HepG2 (cell line): ENCODE measurements around the gene CABLES2. TPM values are rescaled to one million over a fixed set of nuclear protein-coding genes. Genes with fewer than 3 reads are reported as not detected.

ENCODE experiments used
- ARNT2 ChIP-seq: sonication (generic); formaldehyde crosslinking; IDR thresholded peaks from 2 replicates; pipeline ENCODE4 v1.8.0; 2022; ENCODE audit warnings: mild to moderate bottlenecking, low read depth, missing genetic modification reagents, moderate library complexity
- CCDC6 ChIP-seq: sonication (generic); formaldehyde crosslinking; IDR thresholded peaks from 2 replicates; pipeline ENCODE4 v1.8.1; 2022; ENCODE audit warnings: mild to moderate bottlenecking, missing genetic modification reagents, moderate library complexity
- HOMEZ ChIP-seq: IDR thresholded peaks from 2 replicates; pipeline ENCODE4 v1.6.1; 2016; ENCODE audit warnings: low read depth
- MED1 ChIP-seq: sonication (generic); formaldehyde crosslinking; IDR thresholded peaks from 2 replicates; pipeline ENCODE4 v1.4.0; 2020; ENCODE audit warnings: missing genetic modification reagents
- NFIB ChIP-seq: sonication (generic); formaldehyde crosslinking; IDR thresholded peaks from 2 replicates; pipeline ENCODE4 v1.9.0; 2021; ENCODE audit warnings: missing genetic modification reagents, mild to moderate bottlenecking, borderline replicate concordance
- RAD21 ChIP-seq: fragments of 450-650 bp; formaldehyde crosslinking; IDR thresholded peaks from 2 replicates; pipeline ENCODE4 v1.5.0; 2020; ENCODE audit warnings: mild to moderate bottlenecking
- RFX5 ChIP-seq: IDR thresholded peaks from 2 replicates; pipeline ENCODE4 v1.6.1; 2011; ENCODE audit warnings: low read depth, low read length, improper control_type of control experiment
- SMAD3 ChIP-seq: sonication (generic); formaldehyde crosslinking; IDR thresholded peaks from 2 replicates; pipeline ENCODE4 v1.4.0; 2020; ENCODE audit warnings: missing genetic modification reagents
- SOX13 ChIP-seq, 3 experiments: fragments of 450-650 bp in 1 of 3; sonication (generic) in 1 of 3; formaldehyde crosslinking in 1 of 3; IDR thresholded peaks in 2 of 3; conservative IDR thresholded peaks in 1 of 3; 2 replicates each; pipeline versions ENCODE4 v1.5.0 to v1.6.1; 2016 to 2020; ENCODE audit warnings: antibody characterized with exemption in 1 of 3, mild to moderate bottlenecking in 1 of 3, missing compliant biosample characterization in 1 of 3, missing genetic modification reagents in 1 of 3, moderate library complexity in 1 of 3
- TEAD3 ChIP-seq: optimal IDR thresholded peaks from 2 replicates; pipeline ENCODE3; 2016; ENCODE audit warnings: borderline replicate concordance
- TGIF2 ChIP-seq: IDR thresholded peaks from 2 replicates; pipeline ENCODE4 v1.6.1; 2016; ENCODE audit warnings: control low read depth, missing compliant biosample characterization
- TIGD3 ChIP-seq: sonication (generic); formaldehyde crosslinking; IDR thresholded peaks from 2 replicates; pipeline ENCODE4 v1.5.1; 2020; ENCODE audit warnings: mild to moderate bottlenecking, missing genetic modification reagents, borderline replicate concordance
- UBTF ChIP-seq: sonication (generic); formaldehyde crosslinking; IDR thresholded peaks from 2 replicates; pipeline ENCODE4 v1.4.0; 2020; ENCODE audit warnings: mild to moderate bottlenecking, missing genetic modification reagents
- ZBTB38 ChIP-seq: sonication (generic); formaldehyde crosslinking; IDR thresholded peaks from 2 replicates; pipeline ENCODE4 v1.5.1; 2020; ENCODE audit warnings: mild to moderate bottlenecking, missing genetic modification reagents
- ZNF556 ChIP-seq: sonication (generic); formaldehyde crosslinking; IDR thresholded peaks from 2 replicates; pipeline ENCODE4 v1.4.0; 2020; ENCODE audit warnings: mild to moderate bottlenecking, missing genetic modification reagents, borderline replicate concordance
- ZNF557 ChIP-seq: sonication (generic); formaldehyde crosslinking; IDR thresholded peaks from 2 replicates; pipeline ENCODE4 v1.4.0; 2020; ENCODE audit warnings: missing genetic modification reagents
- ZNF781 ChIP-seq: sonication (generic); formaldehyde crosslinking; IDR thresholded peaks from 2 replicates; pipeline ENCODE4 v1.5.1; 2020; ENCODE audit warnings: borderline replicate concordance, mild to moderate bottlenecking, missing genetic modification reagents; ENCODE audit errors: not compliant biosample characterization
- polyA plus RNA-seq, 8 experiments: library from polyadenylated mRNA; depleted of rRNA in 3 of 8; stranded (reverse) in 7 of 8; unstranded in 1 of 8; fragments of >200 nt; fragmentation: Illumina TruSeq in 4 of 8; extraction: Trizol in 4 of 8; gene quantifications; 2 replicates each; pipeline versions ENCODE4 v1.2.1 to v1.2.3, GENCODE V29; 2011 to 2016; ENCODE audit warnings: low read depth in 4 of 8, missing spikeins in 1 of 8, mixed read lengths in 1 of 8; ENCODE audit not compliant: insufficient read depth in 1 of 8
- total RNA-seq, 5 experiments: library from RNA; depleted of rRNA; stranded (reverse); fragments of >200 nt; fragmentation: Illumina TruSeq; extraction: Trizol; gene quantifications; 2 replicates each; pipeline ENCODE4 v1.2.3, GENCODE V29; 2016; ENCODE audit warnings: low read depth in 1 of 5
- TF ChIP-seq, protein P1 (sequence below): sonication (generic); formaldehyde crosslinking; IDR thresholded peaks from 2 replicates; pipeline ENCODE4 v1.5.0; 2020; ENCODE audit warnings: mild to moderate bottlenecking, missing genetic modification reagents
- TF ChIP-seq, protein P2 (sequence below): sonication (generic); formaldehyde crosslinking; IDR thresholded peaks from 2 replicates; pipeline ENCODE4 v1.4.0; 2020; ENCODE audit warnings: missing genetic modification reagents

CABLES2 gene
- total and polyA plus RNA-seq, 2 of the 13 experiments (the other 11 are each of a cell fraction or from before 2014, with no cell fraction given) = 5.2 to 9.7 TPM

DNA sequence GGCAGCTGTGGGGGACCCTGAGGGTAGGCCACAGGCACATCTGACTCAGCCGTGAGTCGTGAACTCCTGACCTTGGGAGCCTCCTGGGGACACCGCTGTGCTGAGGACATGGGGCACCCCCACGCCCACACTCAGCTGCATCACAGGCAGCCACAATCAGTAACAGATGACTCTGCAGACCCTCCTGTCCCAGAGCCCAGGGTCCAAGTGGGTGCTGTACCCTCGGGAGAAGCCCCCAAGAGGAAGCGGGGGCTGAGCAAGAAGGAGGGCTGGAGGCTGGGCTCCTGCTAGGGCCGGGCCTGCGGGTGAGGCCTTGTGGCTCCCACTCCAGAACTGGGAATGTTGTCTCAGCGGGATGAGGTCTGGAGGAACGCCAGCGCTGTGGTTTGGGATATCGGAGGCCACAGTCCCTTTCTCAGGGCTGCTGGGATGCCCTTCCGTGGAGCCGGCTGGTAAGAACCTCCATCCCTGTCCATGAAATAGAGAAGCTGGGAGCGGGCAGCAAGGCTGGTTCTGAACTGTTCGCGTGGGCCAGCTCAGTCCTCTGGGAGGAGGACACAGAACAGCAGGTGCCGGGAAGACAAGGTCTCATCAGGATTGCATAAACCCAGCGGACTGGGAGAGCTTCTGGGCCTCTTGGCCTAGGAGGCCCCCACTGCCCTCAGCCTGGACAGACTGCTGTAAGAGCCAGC is 36.8 kb downstream of the CABLES2 start (continued):
- TF ChIP-seq SOX13 (IDR thresholded peaks at IDR 0.05) (no peak), SOX13 (CRISPR knock-in tag; conservative IDR thresholded peaks at IDR 0.05 in 1 of 2, IDR thresholded peaks at IDR 0.05 in 1 of 2) (no peak), TGIF2 (peak; percentile 53; the same call in 1 of the 2 replicates), ARNT2 (peak; percentile 44; the same call in 1 of the 2 replicates), ZBTB38 (CRISPR knock-in tag) (no peak), RFX5 (no peak), MED1 (CRISPR knock-in tag) (no peak), SMAD3 (CRISPR knock-in tag) (0 out of 2 replicates have a peak, but pooled peaks have one; percentile 2), RAD21 (CRISPR knock-in tag) (no peak), ZNF556 (CRISPR knock-in tag) (no peak; the same call in 1 of the 2 replicates), UBTF (CRISPR knock-in tag) (no peak; the same call in 1 of the 2 replicates), HOMEZ (CRISPR knock-in tag) (no peak), NFIB (CRISPR knock-in tag) (no peak), TEAD3 (CRISPR knock-in tag) (peak; percentile 3), ZNF557 (no peak), CCDC6 (CRISPR knock-in tag) (no peak), TIGD3 (CRISPR knock-in tag) (no peak), ZNF781 (CRISPR knock-in tag) (no peak)
- TF ChIP-seq, protein P1, sequence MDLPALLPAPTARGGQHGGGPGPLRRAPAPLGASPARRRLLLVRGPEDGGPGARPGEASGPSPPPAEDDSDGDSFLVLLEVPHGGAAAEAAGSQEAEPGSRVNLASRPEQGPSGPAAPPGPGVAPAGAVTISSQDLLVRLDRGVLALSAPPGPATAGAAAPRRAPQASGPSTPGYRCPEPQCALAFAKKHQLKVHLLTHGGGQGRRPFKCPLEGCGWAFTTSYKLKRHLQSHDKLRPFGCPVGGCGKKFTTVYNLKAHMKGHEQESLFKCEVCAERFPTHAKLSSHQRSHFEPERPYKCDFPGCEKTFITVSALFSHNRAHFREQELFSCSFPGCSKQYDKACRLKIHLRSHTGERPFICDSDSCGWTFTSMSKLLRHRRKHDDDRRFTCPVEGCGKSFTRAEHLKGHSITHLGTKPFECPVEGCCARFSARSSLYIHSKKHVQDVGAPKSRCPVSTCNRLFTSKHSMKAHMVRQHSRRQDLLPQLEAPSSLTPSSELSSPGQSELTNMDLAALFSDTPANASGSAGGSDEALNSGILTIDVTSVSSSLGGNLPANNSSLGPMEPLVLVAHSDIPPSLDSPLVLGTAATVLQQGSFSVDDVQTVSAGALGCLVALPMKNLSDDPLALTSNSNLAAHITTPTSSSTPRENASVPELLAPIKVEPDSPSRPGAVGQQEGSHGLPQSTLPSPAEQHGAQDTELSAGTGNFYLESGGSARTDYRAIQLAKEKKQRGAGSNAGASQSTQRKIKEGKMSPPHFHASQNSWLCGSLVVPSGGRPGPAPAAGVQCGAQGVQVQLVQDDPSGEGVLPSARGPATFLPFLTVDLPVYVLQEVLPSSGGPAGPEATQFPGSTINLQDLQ = no peak
- TF ChIP-seq, protein P2, sequence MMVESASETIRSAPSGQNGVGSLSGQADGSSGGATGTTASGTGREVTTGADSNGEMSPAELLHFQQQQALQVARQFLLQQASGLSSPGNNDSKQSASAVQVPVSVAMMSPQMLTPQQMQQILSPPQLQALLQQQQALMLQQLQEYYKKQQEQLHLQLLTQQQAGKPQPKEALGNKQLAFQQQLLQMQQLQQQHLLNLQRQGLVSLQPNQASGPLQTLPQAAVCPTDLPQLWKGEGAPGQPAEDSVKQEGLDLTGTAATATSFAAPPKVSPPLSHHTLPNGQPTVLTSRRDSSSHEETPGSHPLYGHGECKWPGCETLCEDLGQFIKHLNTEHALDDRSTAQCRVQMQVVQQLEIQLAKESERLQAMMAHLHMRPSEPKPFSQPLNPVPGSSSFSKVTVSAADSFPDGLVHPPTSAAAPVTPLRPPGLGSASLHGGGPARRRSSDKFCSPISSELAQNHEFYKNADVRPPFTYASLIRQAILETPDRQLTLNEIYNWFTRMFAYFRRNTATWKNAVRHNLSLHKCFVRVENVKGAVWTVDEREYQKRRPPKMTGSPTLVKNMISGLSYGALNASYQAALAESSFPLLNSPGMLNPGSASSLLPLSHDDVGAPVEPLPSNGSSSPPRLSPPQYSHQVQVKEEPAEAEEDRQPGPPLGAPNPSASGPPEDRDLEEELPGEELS = no peak
